ENCODE data around the gene SPC25. TPM values are rescaled to one million over a fixed set of nuclear protein-coding genes. Genes with fewer than 3 reads are reported as not detected.

SPC25 gene
- total RNA-seq, 1 experiment from 2014 or later: 31.5 TPM

DNA sequence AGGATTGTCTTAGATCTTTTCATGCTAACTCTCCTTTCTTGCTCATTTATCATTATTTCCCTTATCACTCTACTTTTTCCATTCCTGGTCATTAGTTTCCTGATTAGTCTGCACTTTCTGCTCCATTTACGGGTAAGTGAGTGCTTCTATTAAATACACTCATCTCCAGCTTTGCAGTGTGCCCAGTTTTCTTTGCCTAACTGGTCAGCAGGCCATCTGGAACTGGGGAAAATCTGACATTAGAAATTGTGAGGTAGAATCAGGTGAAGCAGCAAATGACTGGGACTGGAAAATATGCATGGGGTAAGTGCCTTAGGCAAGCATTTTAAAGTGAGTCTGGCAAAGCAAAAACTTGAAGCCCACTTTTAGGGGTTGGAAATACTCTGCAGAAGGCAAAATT, 40.0 kb upstream of the SPC25 start:
- no peaks in the 10 kb centered on the region; a peak in 1 of 4 replicates for H3K4me1 Mint-ChIP-seq
- no peak overlapping the region for H3K9ac ChIP-seq (ENCODE audit: extremely low read depth, insufficient read length, low read length)
- no peak overlapping the region for H4K91ac ChIP-seq (ENCODE audit: insufficient read length, low read depth, low read length)

More for the DNA sequence above, 40.0 kb upstream of the SPC25 start:
- no peak overlapping the region for H3K4ac ChIP-seq (ENCODE audit: low read depth, low read length)
- H4K8ac ChIP-seq (replicated peaks; ENCODE audit: insufficient read length, low read depth, low read length): no peak overlapping the region
- no CpG with 5 or more reads among the region's 1 CpG for WGBS (ENCODE audit: extremely low coverage, insufficient read length, low lambda C conversion rate)
- H3K23me2 ChIP-seq (ENCODE audit: insufficient read length, low read depth, low read length, poor library complexity, severe bottlenecking): no peaks in the 10 kb centered on the region
- H3K9me3 ChIP-seq (ENCODE audit: control insufficient read depth, low read depth, low read length): no peaks in the 10 kb centered on the region
- TF ChIP-seq, protein P1, sequence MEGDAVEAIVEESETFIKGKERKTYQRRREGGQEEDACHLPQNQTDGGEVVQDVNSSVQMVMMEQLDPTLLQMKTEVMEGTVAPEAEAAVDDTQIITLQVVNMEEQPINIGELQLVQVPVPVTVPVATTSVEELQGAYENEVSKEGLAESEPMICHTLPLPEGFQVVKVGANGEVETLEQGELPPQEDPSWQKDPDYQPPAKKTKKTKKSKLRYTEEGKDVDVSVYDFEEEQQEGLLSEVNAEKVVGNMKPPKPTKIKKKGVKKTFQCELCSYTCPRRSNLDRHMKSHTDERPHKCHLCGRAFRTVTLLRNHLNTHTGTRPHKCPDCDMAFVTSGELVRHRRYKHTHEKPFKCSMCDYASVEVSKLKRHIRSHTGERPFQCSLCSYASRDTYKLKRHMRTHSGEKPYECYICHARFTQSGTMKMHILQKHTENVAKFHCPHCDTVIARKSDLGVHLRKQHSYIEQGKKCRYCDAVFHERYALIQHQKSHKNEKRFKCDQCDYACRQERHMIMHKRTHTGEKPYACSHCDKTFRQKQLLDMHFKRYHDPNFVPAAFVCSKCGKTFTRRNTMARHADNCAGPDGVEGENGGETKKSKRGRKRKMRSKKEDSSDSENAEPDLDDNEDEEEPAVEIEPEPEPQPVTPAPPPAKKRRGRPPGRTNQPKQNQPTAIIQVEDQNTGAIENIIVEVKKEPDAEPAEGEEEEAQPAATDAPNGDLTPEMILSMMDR (conservative IDR thresholded peaks at IDR 0.05): no peak
- H3K79me2 ChIP-seq (ENCODE audit: insufficient read depth, low read length): no peaks in the 10 kb centered on the region
- no peak overlapping the region for H3K27ac Mint-ChIP-seq
- no peaks in the 10 kb centered on the region; the same call in 1 of the 2 replicates for H3K4me1 ChIP-seq (ENCODE audit: insufficient read depth, low read length)
- H2BK12ac ChIP-seq (ENCODE audit: insufficient read length, low read depth, low read length): no peak overlapping the region
- no peaks in the 10 kb centered on the region for H3K79me1 ChIP-seq (ENCODE audit: insufficient read depth, low read depth, low read length, poor library complexity, severe bottlenecking)
- H2BK15ac ChIP-seq (ENCODE audit: low read depth, low read length): no peak overlapping the region
- H3T11ph ChIP-seq (ENCODE audit: low read length): no peak overlapping the region
- no peak overlapping the region for H3K56ac ChIP-seq (ENCODE audit: insufficient read length, low read depth, low read length)
- no peak overlapping the region for H2AFZ ChIP-seq (ENCODE audit: low read length)
- no peaks in the 10 kb centered on the region for H3K27me3 Mint-ChIP-seq (ENCODE audit: low read depth)
- no peak overlapping the region for H3K4me3 Mint-ChIP-seq
- H3K9me3 Mint-ChIP-seq: peaks cover 0 to 5% of the 10 kb centered on the region in 2 experiments; a peak in 1 of 5 replicates
- no peak overlapping the region for H3K14ac ChIP-seq (ENCODE audit: insufficient read depth, low read length)
- H3K27ac ChIP-seq (ENCODE audit: insufficient read length, low read depth, low read length): no peak overlapping the region
- H2AK5ac ChIP-seq (ENCODE audit: insufficient read length, low read length): no peak overlapping the region
- H3K4me2 ChIP-seq (ENCODE audit: insufficient read depth, insufficient read length, low read length): no peak overlapping the region
- H4K20me1 ChIP-seq (ENCODE audit: control insufficient read depth, insufficient read depth, insufficient read length): no peaks in the 10 kb centered on the region
- no peak for DNase-seq
- H2BK20ac ChIP-seq (ENCODE audit: low read depth, low read length, poor library complexity, severe bottlenecking): no peak overlapping the region
- no peak overlapping the region for H2BK120ac ChIP-seq (ENCODE audit: low read depth, low read length, poor library complexity, severe bottlenecking)
- no peak overlapping the region for H3K18ac ChIP-seq (ENCODE audit: insufficient read length, low read depth, low read length)
- no peaks in the 10 kb centered on the region for H3K27me3 ChIP-seq (ENCODE audit: insufficient read depth, low read length)
- H3K23ac ChIP-seq (ENCODE audit: insufficient read length, low read depth, low read length): no peak overlapping the region
- H2BK5ac ChIP-seq (ENCODE audit: insufficient read length, low read length): no peak overlapping the region
- H4K5ac ChIP-seq (ENCODE audit: insufficient read length, low read depth, low read length): no peak overlapping the region
- peaks cover 0 to 4% (median 0%) of the 10 kb centered on the region in 3 experiments; a peak in 1 of 7 replicates for H3K36me3 Mint-ChIP-seq (ENCODE audit: insufficient read depth in 1 of 3, low read depth in 3 of 3)

All from H9 (cell line).